Measurements from ENCODE around the gene ICAM1. TPM values are rescaled to one million over a fixed set of nuclear protein-coding genes. Genes with fewer than 3 reads are reported as not detected.
A peak's percentile ranks its signal among the peaks of the same experiment; 100 is the strongest.
"Not testable (repeated sequence)": the region's sequence is repeated elsewhere in the genome, so short reads cannot be mapped to it uniquely, and the experiment has no call there.

The ICAM1 gene
- total RNA-seq, 1 donor from 2014 or later = 6.4 TPM

GRCh38 chr19:10268071-10268470 is 2.8 kb upstream of the ICAM1 start:
- DNase-seq (no peak), ATAC-seq (ENCODE audit: poor library complexity) (no peak)
- intact Hi-C loops (cut with DNase I) = loop anchor here (2.0 kb wide), 1 partner anchor 121 kb away; no protein-coding TSS in a partner anchor

- peak; percentile 86 for ATAC-seq (ENCODE audit: poor library complexity)
- DNase-seq = peak; percentile 94
- intact Hi-C loops (cut with DNase I) = loop anchor here (2.0 kb wide), 1 partner anchor 119 kb away; no protein-coding TSS in a partner anchor
Observed at GRCh38 chr19:10269333-10270179, 1.4 kb upstream of the ICAM1 start.

- DNase-seq (peak; percentile 89), ATAC-seq (ENCODE audit: poor library complexity) (peak; percentile 73)
- intact Hi-C loops (cut with DNase I) = no loop called here
Observed at GRCh38 chr19:10270180-10270615, 722 bp upstream of the ICAM1 start.

GRCh38 chr19:10271543-10272086 is 695 bp downstream of the ICAM1 start:
- intact Hi-C loops (cut with DNase I) = no loop called here
- DNase-seq (no peak), ATAC-seq (ENCODE audit: poor library complexity) (no peak)

GRCh38 chr19:10274589-10274988 is 3.7 kb downstream of the ICAM1 start:
- no peak for ATAC-seq (ENCODE audit: poor library complexity)
- no peak for DNase-seq
- intact Hi-C loops (cut with DNase I) = no loop called here

- no peak for ATAC-seq (ENCODE audit: poor library complexity)
- intact Hi-C loops (cut with DNase I) = no loop called here
- no peak for DNase-seq
Observed at GRCh38 chr19:10277795-10278589, 7.1 kb downstream of the ICAM1 start.

GRCh38 chr19:10278935-10279334 is 8.0 kb downstream of the ICAM1 start:
- ATAC-seq (ENCODE audit: poor library complexity) (no peak), DNase-seq (no peak)
- intact Hi-C loops (cut with DNase I) = no loop called here

GRCh38 chr19:10279737-10280442 is 9.0 kb downstream of the ICAM1 start:
- DNase-seq = no peak
- intact Hi-C loops (cut with DNase I) = no loop called here
- no peak for ATAC-seq (ENCODE audit: poor library complexity)

GRCh38 chr19:10282043-10282442 is 11.1 kb downstream of the ICAM1 start:
- intact Hi-C loops (cut with DNase I); DNase-seq; ATAC-seq (ENCODE audit: poor library complexity): not testable (repeated sequence)

- intact Hi-C loops (cut with DNase I) = no loop called here
- DNase-seq (no peak), ATAC-seq (ENCODE audit: poor library complexity) (no peak)
Observed at GRCh38 chr19:10283301-10284064, 12.6 kb downstream of the ICAM1 start.

- DNase-seq = no peak
- no peak for ATAC-seq (ENCODE audit: poor library complexity)
- intact Hi-C loops (cut with DNase I) = no loop called here
Observed at GRCh38 chr19:10284065-10284959, 13.4 kb downstream of the ICAM1 start.

- ATAC-seq (ENCODE audit: poor library complexity) = no peak
- no peak for DNase-seq
- intact Hi-C loops (cut with DNase I) = no loop called here
Observed at GRCh38 chr19:10284960-10285278, 14.0 kb downstream of the ICAM1 start.

- intact Hi-C loops (cut with DNase I) = no loop called here
- no peak for DNase-seq
- ATAC-seq (ENCODE audit: poor library complexity) = no peak
Observed at GRCh38 chr19:10285393-10285792, 14.5 kb downstream of the ICAM1 start.

- ATAC-seq (ENCODE audit: poor library complexity) = peak; percentile 67
- intact Hi-C loops (cut with DNase I) = no loop called here
- peak; percentile 91 for DNase-seq
Observed at GRCh38 chr19:10286803-10287737, 16.1 kb downstream of the ICAM1 start, which contains the start of gene ICAM4. Gene ICAM4 (plus strand): TSS chr19:10286955. CDS start chr19:10287013, 58 bp downstream.

- DNase-seq (no peak), ATAC-seq (ENCODE audit: poor library complexity) (no peak)
- intact Hi-C loops (cut with DNase I) = no loop called here
Observed at GRCh38 chr19:10288662-10289166, 17.8 kb downstream of the ICAM1 start.

Data from Right ventricle myocardium superior (tissue), 1 donor.